HepG2 (cell line): ENCODE results near the gene ANKRD65. TPM values are rescaled to one million over a fixed set of nuclear protein-coding genes. Genes with fewer than 3 reads are reported as not detected.

Experiments
- CEBPG ChIP-seq: IDR thresholded peaks from 2 replicates; pipeline ENCODE4 v1.6.1; 2016
- FOSL1 ChIP-seq: sonication (generic); formaldehyde crosslinking; IDR thresholded peaks from 2 replicates; pipeline ENCODE4 v1.9.0; 2021; ENCODE audit warnings: missing genetic modification reagents, borderline replicate concordance
- FOXA1 ChIP-seq, 2 experiments: fragments of 450-650 bp in 1 of 2; sonication (generic) in 1 of 2; formaldehyde crosslinking in 1 of 2; IDR thresholded peaks; 2 replicates each; pipeline versions ENCODE4 v1.4.0 to v1.6.1; 2016 to 2020; ENCODE audit warnings: missing genetic modification reagents in 1 of 2
- FOXJ3 ChIP-seq: sonication (generic); formaldehyde crosslinking; IDR thresholded peaks from 2 replicates; pipeline ENCODE4 v1.4.0; 2020; ENCODE audit warnings: missing genetic modification reagents, mild to moderate bottlenecking, borderline replicate concordance
- FOXM1 ChIP-seq: sonication (generic); formaldehyde crosslinking; IDR thresholded peaks from 2 replicates; pipeline ENCODE4 v1.5.0; 2020; ENCODE audit warnings: missing genetic modification reagents
- FOXP1 ChIP-seq, 2 experiments: fragments of 450-650 bp in 1 of 2; IDR thresholded peaks; 2 replicates each; pipeline ENCODE4 v1.6.1; 2017 to 2018; ENCODE audit warnings: antibody characterized with exemption in 1 of 2
- HIVEP1 ChIP-seq: sonication (generic); formaldehyde crosslinking; IDR thresholded peaks from 2 replicates; pipeline ENCODE4 v1.4.0; 2020; ENCODE audit warnings: mild to moderate bottlenecking, missing genetic modification reagents
- HOXA5 ChIP-seq: sonication (generic); formaldehyde crosslinking; IDR thresholded peaks from 2 replicates; pipeline ENCODE4 v1.4.0; 2020; ENCODE audit warnings: missing genetic modification reagents
- MXI1 ChIP-seq: IDR thresholded peaks from 3 replicates; pipeline ENCODE4 v1.6.1; 2012; ENCODE audit warnings: low read depth, low read length, inconsistent platforms, borderline replicate concordance
- MYNN ChIP-seq: sonication (generic); formaldehyde crosslinking; IDR thresholded peaks from 2 replicates; pipeline ENCODE4 v1.4.0; 2020; ENCODE audit warnings: mild to moderate bottlenecking, low read depth, missing genetic modification reagents
- NFE2L1 ChIP-seq: sonication (generic); formaldehyde crosslinking; IDR thresholded peaks from 2 replicates; pipeline ENCODE4 v1.4.0; 2020; ENCODE audit warnings: missing genetic modification reagents, mild to moderate bottlenecking, borderline replicate concordance
- NRL ChIP-seq: sonication (generic); formaldehyde crosslinking; IDR thresholded peaks from 2 replicates; pipeline ENCODE4 v1.5.0; 2020; ENCODE audit warnings: missing genetic modification reagents, mild to moderate bottlenecking, moderate library complexity, borderline replicate concordance
- RBM39 ChIP-seq: fragments of 200-400 bp; formaldehyde crosslinking; IDR thresholded peaks from one replicate; pipeline ENCODE4 v1.6.1; 2018; ENCODE audit warnings: antibody characterized with exemption, mild to moderate bottlenecking, low read depth, low read length; ENCODE audit not compliant: poor library complexity, severe bottlenecking
- SMAD1 ChIP-seq: sonication (generic); formaldehyde crosslinking; IDR thresholded peaks from 2 replicates; pipeline ENCODE4 v1.4.0; 2020; ENCODE audit warnings: missing genetic modification reagents, low read depth, mild to moderate bottlenecking, borderline replicate concordance
- XBP1 ChIP-seq: sonication (generic); formaldehyde crosslinking; IDR thresholded peaks from 2 replicates; pipeline ENCODE4 v1.5.0; 2020; ENCODE audit warnings: missing genetic modification reagents
- ZNF230 ChIP-seq: sonication (generic); formaldehyde crosslinking; IDR thresholded peaks from 2 replicates; pipeline ENCODE4 v1.4.0; 2020; ENCODE audit warnings: mild to moderate bottlenecking, missing genetic modification reagents
- ZNF335 ChIP-seq: sonication (generic); formaldehyde crosslinking; IDR thresholded peaks from 2 replicates; pipeline ENCODE4 v1.4.0; 2020; ENCODE audit warnings: missing genetic modification reagents
- ZNF451 ChIP-seq: sonication (generic); formaldehyde crosslinking; IDR thresholded peaks from 2 replicates; pipeline ENCODE4 v1.5.0; 2020; ENCODE audit warnings: mild to moderate bottlenecking, missing genetic modification reagents
- ZNF468 ChIP-seq: sonication (generic); formaldehyde crosslinking; IDR thresholded peaks from 2 replicates; pipeline ENCODE4 v1.8.0; 2022; ENCODE audit warnings: mild to moderate bottlenecking, moderate library complexity, missing genetic modification reagents
- ZNF563 ChIP-seq: sonication (generic); formaldehyde crosslinking; IDR thresholded peaks from 2 replicates; pipeline ENCODE4 v1.8.0; 2022; ENCODE audit warnings: mild to moderate bottlenecking, moderate library complexity, missing genetic modification reagents
- ZNF607 ChIP-seq: sonication (generic); formaldehyde crosslinking; IDR thresholded peaks from 2 replicates; pipeline ENCODE4 v1.5.1; 2020; ENCODE audit warnings: missing genetic modification reagents, mild to moderate bottlenecking, borderline replicate concordance
- ZNF724P ChIP-seq: sonication (generic); formaldehyde crosslinking; IDR thresholded peaks from 2 replicates; pipeline ENCODE4 v1.8.0; 2022; ENCODE audit warnings: missing genetic modification reagents, borderline replicate concordance
- ZNF816 ChIP-seq: sonication (generic); formaldehyde crosslinking; IDR thresholded peaks from 2 replicates; pipeline ENCODE4 v1.8.0; 2022; ENCODE audit warnings: missing genetic modification reagents, mild to moderate bottlenecking, borderline replicate concordance
- polyA plus RNA-seq, 8 experiments: library from polyadenylated mRNA; depleted of rRNA in 3 of 8; stranded (reverse) in 7 of 8; unstranded in 1 of 8; fragments of >200 nt; fragmentation: Illumina TruSeq in 4 of 8; extraction: Trizol in 4 of 8; gene quantifications; 2 replicates each; pipeline versions ENCODE4 v1.2.1 to v1.2.3, GENCODE V29; 2011 to 2016; ENCODE audit warnings: low read depth in 4 of 8, missing spikeins in 1 of 8, mixed read lengths in 1 of 8; ENCODE audit not compliant: insufficient read depth in 1 of 8
- total RNA-seq, 5 experiments: library from RNA; depleted of rRNA; stranded (reverse); fragments of >200 nt; fragmentation: Illumina TruSeq; extraction: Trizol; gene quantifications; 2 replicates each; pipeline ENCODE4 v1.2.3, GENCODE V29; 2016; ENCODE audit warnings: low read depth in 1 of 5
- TF ChIP-seq, protein P1 (sequence below): IDR thresholded peaks from 2 replicates; pipeline ENCODE4 v1.6.1; 2018; ENCODE audit warnings: missing genetic modification reagents
- TF ChIP-seq, protein P2 (sequence below): sonication (generic); formaldehyde crosslinking; IDR thresholded peaks from 2 replicates; pipeline ENCODE4 v1.4.0; 2020; ENCODE audit warnings: missing genetic modification reagents
- TF ChIP-seq, protein P3 (sequence below): sonication (generic); formaldehyde crosslinking; IDR thresholded peaks from 2 replicates; pipeline ENCODE4 v1.5.0; 2020; ENCODE audit warnings: missing genetic modification reagents
- TF ChIP-seq, protein P4 (sequence below): sonication (generic); formaldehyde crosslinking; IDR thresholded peaks from 2 replicates; pipeline ENCODE4 v1.8.0; 2022; ENCODE audit warnings: missing genetic modification reagents, low read depth, mild to moderate bottlenecking, borderline replicate concordance

ANKRD65 gene
- total and polyA plus RNA-seq, 2 of the 13 experiments (the other 11 are each of a cell fraction or from before 2014, with no cell fraction given) = 12.1 to 30.1 TPM

DNA sequence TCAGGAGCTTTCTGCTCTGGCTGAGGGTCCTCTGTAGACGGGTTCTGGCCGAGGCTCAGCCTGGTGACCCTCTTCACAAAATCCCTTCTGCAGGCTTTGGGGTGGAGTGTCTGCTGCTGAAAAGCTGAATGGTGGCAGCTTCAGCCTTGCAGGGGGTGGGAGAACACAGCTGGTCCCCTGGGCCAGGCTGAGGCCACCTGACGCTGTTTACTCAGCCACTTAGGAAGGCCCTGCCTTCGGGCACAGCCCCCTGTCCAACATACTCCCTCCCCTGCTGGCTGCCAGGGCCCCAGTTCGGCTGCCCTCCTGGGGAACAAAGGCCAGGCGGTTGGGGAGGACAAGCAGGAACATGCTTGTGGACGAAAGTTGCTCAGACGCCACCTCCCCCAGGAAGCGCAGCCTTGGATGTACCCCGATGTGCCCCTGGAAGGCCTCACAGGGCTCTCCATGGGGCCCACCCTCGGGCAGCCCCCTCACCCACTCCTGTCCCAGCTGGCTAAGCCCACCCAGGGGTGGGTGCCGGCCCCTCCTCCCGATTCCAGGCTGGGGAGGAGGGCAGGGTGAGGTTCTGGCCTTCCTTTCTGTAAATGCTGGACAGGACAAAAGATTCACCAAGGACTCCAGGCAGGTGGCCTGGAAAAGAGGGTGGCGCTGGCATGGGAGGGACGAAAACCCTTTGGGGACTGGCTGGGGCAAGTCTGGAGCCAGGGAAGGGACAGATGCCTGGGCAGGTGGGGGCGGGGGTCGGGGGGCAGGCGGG, at the start of gene ANKRD65 (continued):
- TF ChIP-seq, protein P1, sequence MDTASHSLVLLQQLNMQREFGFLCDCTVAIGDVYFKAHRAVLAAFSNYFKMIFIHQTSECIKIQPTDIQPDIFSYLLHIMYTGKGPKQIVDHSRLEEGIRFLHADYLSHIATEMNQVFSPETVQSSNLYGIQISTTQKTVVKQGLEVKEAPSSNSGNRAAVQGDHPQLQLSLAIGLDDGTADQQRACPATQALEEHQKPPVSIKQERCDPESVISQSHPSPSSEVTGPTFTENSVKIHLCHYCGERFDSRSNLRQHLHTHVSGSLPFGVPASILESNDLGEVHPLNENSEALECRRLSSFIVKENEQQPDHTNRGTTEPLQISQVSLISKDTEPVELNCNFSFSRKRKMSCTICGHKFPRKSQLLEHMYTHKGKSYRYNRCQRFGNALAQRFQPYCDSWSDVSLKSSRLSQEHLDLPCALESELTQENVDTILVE (CRISPR knock-in tag) = no peak
- no peak for TF ChIP-seq RBM39
- TF ChIP-seq MXI1 = peak; percentile 14; the same call in 1 of the 3 replicates
- no peak for TF ChIP-seq CEBPG (CRISPR knock-in tag)
- TF ChIP-seq HIVEP1 = no peak; the same call in 1 of the 2 replicates
- no peak for TF ChIP-seq FOXA1 (IDR thresholded peaks at IDR 0.05)
- TF ChIP-seq FOXA1 (CRISPR knock-in tag; IDR thresholded peaks at IDR 0.05) = peak; percentile 97
- TF ChIP-seq FOXJ3 (CRISPR knock-in tag) = no peak
- TF ChIP-seq FOSL1 (CRISPR knock-in tag) = no peak
- no peak for TF ChIP-seq HOXA5 (CRISPR knock-in tag)
- TF ChIP-seq ZNF230 (CRISPR knock-in tag) = 0 out of 2 replicates have a peak, but pooled peaks have one; percentile 40
- no peak for TF ChIP-seq XBP1 (CRISPR knock-in tag)
- no peak for TF ChIP-seq ZNF607 (CRISPR knock-in tag)
- TF ChIP-seq NFE2L1 (CRISPR knock-in tag) = 0 out of 2 replicates have a peak, but pooled peaks have one; percentile 51
- peak; percentile 63; the same call in 1 of the 2 replicates for TF ChIP-seq ZNF563 (CRISPR knock-in tag)
- TF ChIP-seq NRL (CRISPR knock-in tag) = no peak
- no peak for TF ChIP-seq MYNN (CRISPR knock-in tag)
- no peak for TF ChIP-seq ZNF335 (CRISPR knock-in tag)
- no peak for TF ChIP-seq SMAD1 (CRISPR knock-in tag)
- TF ChIP-seq ZNF724P (CRISPR knock-in tag) = no peak
- TF ChIP-seq ZNF468 (CRISPR knock-in tag) = no peak
- no peak for TF ChIP-seq ZNF816
- TF ChIP-seq ZNF451 = peak; percentile 36; the same call in 1 of the 2 replicates
- TF ChIP-seq FOXM1 (CRISPR knock-in tag) = no peak
- TF ChIP-seq, protein P2, sequence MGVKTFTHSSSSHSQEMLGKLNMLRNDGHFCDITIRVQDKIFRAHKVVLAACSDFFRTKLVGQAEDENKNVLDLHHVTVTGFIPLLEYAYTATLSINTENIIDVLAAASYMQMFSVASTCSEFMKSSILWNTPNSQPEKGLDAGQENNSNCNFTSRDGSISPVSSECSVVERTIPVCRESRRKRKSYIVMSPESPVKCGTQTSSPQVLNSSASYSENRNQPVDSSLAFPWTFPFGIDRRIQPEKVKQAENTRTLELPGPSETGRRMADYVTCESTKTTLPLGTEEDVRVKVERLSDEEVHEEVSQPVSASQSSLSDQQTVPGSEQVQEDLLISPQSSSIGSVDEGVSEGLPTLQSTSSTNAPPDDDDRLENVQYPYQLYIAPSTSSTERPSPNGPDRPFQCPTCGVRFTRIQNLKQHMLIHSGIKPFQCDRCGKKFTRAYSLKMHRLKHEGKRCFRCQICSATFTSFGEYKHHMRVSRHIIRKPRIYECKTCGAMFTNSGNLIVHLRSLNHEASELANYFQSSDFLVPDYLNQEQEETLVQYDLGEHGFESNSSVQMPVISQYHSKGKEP (CRISPR knock-in tag) = no peak
- TF ChIP-seq, protein P3, sequence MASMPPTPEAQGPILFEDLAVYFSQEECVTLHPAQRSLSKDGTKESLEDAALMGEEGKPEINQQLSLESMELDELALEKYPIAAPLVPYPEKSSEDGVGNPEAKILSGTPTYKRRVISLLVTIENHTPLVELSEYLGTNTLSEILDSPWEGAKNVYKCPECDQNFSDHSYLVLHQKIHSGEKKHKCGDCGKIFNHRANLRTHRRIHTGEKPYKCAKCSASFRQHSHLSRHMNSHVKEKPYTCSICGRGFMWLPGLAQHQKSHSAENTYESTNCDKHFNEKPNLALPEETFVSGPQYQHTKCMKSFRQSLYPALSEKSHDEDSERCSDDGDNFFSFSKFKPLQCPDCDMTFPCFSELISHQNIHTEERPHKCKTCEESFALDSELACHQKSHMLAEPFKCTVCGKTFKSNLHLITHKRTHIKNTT = no peak
- TF ChIP-seq FOXP1 (IDR thresholded peaks at IDR 0.05) = no peak
- TF ChIP-seq FOXP1 (CRISPR knock-in tag; IDR thresholded peaks at IDR 0.05) = no peak; the same call in 1 of the 2 replicates
- TF ChIP-seq, protein P4, sequence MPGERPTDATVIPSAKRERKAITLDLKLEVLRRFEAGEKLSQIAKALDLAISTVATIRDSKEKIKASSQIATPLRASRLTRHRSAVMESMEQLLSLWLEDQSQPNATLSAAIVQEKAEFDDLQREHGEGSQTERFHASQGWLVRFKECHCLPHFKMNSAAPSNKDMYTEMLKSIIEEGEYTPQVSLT (CRISPR knock-in tag) = no peak
